Measurements from ENCODE around the gene PARN.

GRCh38 chr16:14559809-14560241, 70.2 kb downstream of the PARN start:
- TF ChIP-seq BCL3 (IDR thresholded peaks at IDR 0.05) (no peak), RFX5 (IDR thresholded peaks at IDR 0.05) (no peak), CTCF (IDR thresholded peaks at IDR 0.05) (no peak), HOXA7 (CRISPR knock-in tag; IDR thresholded peaks at IDR 0.05) (no peak), RARB (CRISPR knock-in tag; IDR thresholded peaks at IDR 0.05) (no peak), USF2 (IDR thresholded peaks at IDR 0.05) (no peak), CHD4 (IDR thresholded peaks at IDR 0.05; ENCODE audit: borderline replicate concordance) (no peak), CBX2 (IDR thresholded peaks at IDR 0.05; ENCODE audit: borderline replicate concordance, low read depth) (no peak), POLR2A (IDR thresholded peaks at IDR 0.05; ENCODE audit: low read length) (no peak), CEBPB (IDR thresholded peaks at IDR 0.05) (peak in 1 of 2 experiments; percentile 47; a peak in 1 of 4 replicates), MAX (IDR thresholded peaks at IDR 0.05) (no peak), JUN (IDR thresholded peaks at IDR 0.05) (no peak), REST (IDR thresholded peaks at IDR 0.05) (no peak)
